CD4-positive, alpha-beta T cell (primary cell): Measurements from ENCODE around the gene PBX1. TPM values are rescaled to one million over a fixed set of nuclear protein-coding genes. Genes with fewer than 3 reads are reported as not detected.

ENCODE experiments used
- ATAC-seq: fragments of 200-7000 bp; cut with Tn5 transposase; one replicate; pipeline ENCODE4 v1.10.0; 2022; ENCODE audit warnings: mild to moderate bottlenecking; ENCODE audit not compliant: poor library complexity
- CTCF ChIA-PET: fragments of 350-600 bp; sonication (Branson Sonifier 250); formaldehyde crosslinking; loops from one replicate; lab custom pipeline; 2021; ENCODE audit warnings: antibody characterized with exemption, inconsistent platforms; lab: Charles Lee
- POLR2A ChIA-PET: fragments of 350-600 bp; sonication (Branson Sonifier 250); formaldehyde crosslinking; loops from one replicate; lab custom pipeline; 2021; ENCODE audit warnings: antibody characterized with exemption, inconsistent platforms; lab: Charles Lee
- DNase-seq, 14 experiments: peaks; one replicate each; pipeline ENCODE4 v3.0.0-alpha.2; 2013 to 2020; ENCODE audit warnings: mixed read lengths in 2 of 14
- H3K27ac ChIP-seq, 2 donors: one replicate each; pipeline versions ENCODE4 v1.5.1 to v1.7.0; 2013; ENCODE audit warnings: low read length in 2 of 2, low read depth in 1 of 2, mild to moderate bottlenecking in 1 of 2
- H3K27me3 ChIP-seq, 2 experiments: 1 replicate in 1 of 2; 2 replicates in 1 of 2; pipeline versions ENCODE4 v1.6.1 to v1.7.0; 2013; ENCODE audit warnings: low read length in 2 of 2, control low read depth in 1 of 2, mild to moderate bottlenecking in 1 of 2, moderate library complexity in 1 of 2; ENCODE audit not compliant: insufficient read depth in 2 of 2, control insufficient read depth in 1 of 2
- H3K36me3 ChIP-seq: one replicate; pipeline ENCODE4 v1.6.1; 2013; ENCODE audit warnings: low read length, control low read depth; ENCODE audit not compliant: insufficient read depth
- H3K4me1 ChIP-seq: one replicate; pipeline ENCODE4 v1.6.1; 2013; ENCODE audit warnings: low read length, control low read depth; ENCODE audit not compliant: insufficient read depth
- H3K4me3 ChIP-seq: one replicate; pipeline ENCODE4 v1.5.1; 2013; ENCODE audit warnings: mild to moderate bottlenecking, low read length, moderate library complexity
- H3K9me3 ChIP-seq, 2 experiments: 1 replicate in 1 of 2; 2 replicates in 1 of 2; pipeline versions ENCODE4 v1.6.1 to v1.7.0; 2013; ENCODE audit warnings: low read length in 2 of 2, mild to moderate bottlenecking in 2 of 2, control low read depth in 1 of 2, moderate library complexity in 1 of 2; ENCODE audit not compliant: control insufficient read depth in 1 of 2, insufficient read depth in 1 of 2
- H3K27ac Mint-ChIP-seq: one replicate; pipeline ENCODE4 v1.8.0; 2020; ENCODE audit warnings: mixed read lengths
- H3K27me3 Mint-ChIP-seq: one replicate; pipeline ENCODE4 v1.8.0; 2021; ENCODE audit warnings: mixed read lengths
- H3K36me3 Mint-ChIP-seq: one replicate; pipeline ENCODE4 v1.8.0; 2021; ENCODE audit warnings: low read depth, mixed read lengths
- H3K4me1 Mint-ChIP-seq: one replicate; pipeline ENCODE4 v1.8.0; 2021; ENCODE audit warnings: low read depth, mixed read lengths
- H3K4me3 Mint-ChIP-seq: one replicate; pipeline ENCODE4 v1.8.0; 2020; ENCODE audit warnings: mild to moderate bottlenecking, mixed read lengths
- H3K9me3 Mint-ChIP-seq: one replicate; pipeline ENCODE4 v1.8.0; 2020; ENCODE audit warnings: mixed read lengths
- CTCF ChIP-seq: fragments of 200-600 bp; IDR thresholded peaks from one replicate; pipeline ENCODE4 v1.8.0; 2022; ENCODE audit warnings: antibody characterized with exemption, mild to moderate bottlenecking
- intact Hi-C, 2 experiments: fragments of 100-400 bp; cut with DNase I in 1 of 2; cut with micrococcal nuclease in 1 of 2; formaldehyde crosslinking; loops; one replicate each; pipeline versions ENCODE4 v1.15.1 to v1.9.0; 2023 to 2025; cut with DNase I, micrococcal nuclease
- total RNA-seq, 174 experiments: library from RNA in 2 of 174; stranded (reverse) in 2 of 174; gene quantifications; one replicate each; pipeline ENCODE4 v1.2.3 and lab custom pipeline; 2021 to 2026

The PBX1 gene
- total RNA-seq, 2 experiments from 2014 or later = 0.64 to 0.96 TPM

DNA sequence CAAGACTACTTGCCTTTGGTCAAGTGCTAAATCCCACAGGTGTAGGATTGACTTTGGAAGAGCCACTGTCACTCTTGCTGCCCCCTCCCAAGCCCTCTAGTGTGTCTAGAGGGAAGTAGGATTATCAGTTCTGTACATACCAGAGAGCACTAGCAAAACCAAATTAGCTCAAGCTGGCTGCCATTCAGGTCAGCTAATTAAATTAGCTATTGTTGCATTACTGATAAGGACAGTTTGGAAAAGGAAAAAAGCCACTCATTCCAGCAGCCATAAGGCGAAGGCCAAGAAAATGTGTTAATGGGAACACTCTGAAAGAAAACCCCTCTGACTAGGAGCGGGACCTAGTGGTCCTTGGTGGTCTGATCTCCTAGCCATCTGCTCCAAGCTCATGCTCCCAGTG is 321.7 kb downstream of the PBX1 start:
- Histone ChIP-seq H3K27me3 (no peaks in the 10 kb centered on the region), H3K9me3 (peaks cover 0 to 3% of the 10 kb centered on the region in 2 experiments), H3K36me3 (no peaks in the 10 kb centered on the region), H3K4me3 (no peak overlapping the region), H3K4me1 (no peaks in the 10 kb centered on the region), H3K27ac (no peak overlapping the region)
- no peaks in the 10 kb centered on the region for H3K27me3 Mint-ChIP-seq
- POLR2A ChIA-PET = no interaction called here
- TF ChIP-seq CTCF = no peak
- no peaks in the 10 kb centered on the region for H3K36me3 Mint-ChIP-seq
- intact Hi-C loops = no loop called here
- H3K27ac Mint-ChIP-seq = no peak overlapping the region
- no peaks in the 10 kb centered on the region for H3K4me1 Mint-ChIP-seq
- CTCF ChIA-PET = no interaction called here
- H3K9me3 Mint-ChIP-seq = no peaks in the 10 kb centered on the region
- ATAC-seq (no peak), DNase-seq (no peak)
- no peak overlapping the region for H3K4me3 Mint-ChIP-seq

- no peaks in the 10 kb centered on the region for H3K4me1 Mint-ChIP-seq
- intact Hi-C loops = no loop called here
- no peaks in the 10 kb centered on the region for H3K36me3 Mint-ChIP-seq
- Histone ChIP-seq H3K27me3 (no peaks in the 10 kb centered on the region), H3K27ac (no peak overlapping the region), H3K9me3 (no peaks in the 10 kb centered on the region), H3K4me3 (no peak overlapping the region), H3K4me1 (no peaks in the 10 kb centered on the region), H3K36me3 (no peaks in the 10 kb centered on the region)
- DNase-seq = no peak
- ChIA-PET POLR2A (no interaction called here), CTCF (no interaction called here)
- TF ChIP-seq CTCF = no peak
- no peak for ATAC-seq
- H3K27me3 Mint-ChIP-seq = no peaks in the 10 kb centered on the region
- H3K4me3 Mint-ChIP-seq = no peak overlapping the region
- H3K27ac Mint-ChIP-seq = no peak overlapping the region
- peaks cover 7% of the 10 kb centered on the region for H3K9me3 Mint-ChIP-seq
These were observed 326.3 kb downstream of the PBX1 start for GRCh38 chr1:164885311-164885710.

GRCh38 chr1:164886101-164886500 is 327.1 kb downstream of the PBX1 start:
- no peaks in the 10 kb centered on the region for H3K36me3 ChIP-seq
- H3K36me3 Mint-ChIP-seq = no peaks in the 10 kb centered on the region
- no peak overlapping the region for H3K4me3 Mint-ChIP-seq
- intact Hi-C loops = no loop called here
- H3K4me1 Mint-ChIP-seq = no peaks in the 10 kb centered on the region
- no peak for ATAC-seq
- H3K27ac Mint-ChIP-seq = no peak overlapping the region
- H3K27ac ChIP-seq = no peak overlapping the region
- H3K4me3 ChIP-seq = no peak overlapping the region
- H3K4me1 ChIP-seq = no peaks in the 10 kb centered on the region
- CTCF ChIA-PET = no interaction called here
- POLR2A ChIA-PET = no interaction called here
- no peaks in the 10 kb centered on the region for H3K27me3 ChIP-seq
- no peaks in the 10 kb centered on the region for H3K27me3 Mint-ChIP-seq
- TF ChIP-seq CTCF = no peak
- peaks cover 0 to 4% of the 10 kb centered on the region in 2 experiments for H3K9me3 ChIP-seq
- DNase-seq = no peak
- peaks cover 7% of the 10 kb centered on the region for H3K9me3 Mint-ChIP-seq
